ENCODE data around the gene GPR32.

Gene GPR32

DNA sequence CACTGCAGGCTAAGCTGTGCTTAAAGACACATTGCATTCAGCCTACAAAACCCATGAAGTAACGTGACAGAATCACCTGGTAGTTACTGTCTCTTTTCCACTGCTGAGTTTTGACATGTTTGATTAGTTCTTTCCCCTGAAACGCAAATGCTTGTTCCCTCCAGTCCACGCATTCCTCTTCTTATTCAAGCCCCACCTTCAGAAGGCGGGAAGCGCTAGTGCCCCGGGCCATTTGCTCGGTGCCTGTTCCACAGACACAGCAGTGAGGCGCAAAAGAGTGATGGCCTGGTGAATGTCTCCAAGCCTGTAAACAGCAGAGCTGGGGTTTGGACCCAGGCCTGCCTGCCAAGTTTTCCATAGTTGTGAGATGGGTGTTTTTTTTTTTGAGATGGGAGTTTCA lies 30.8 kb downstream of the GPR32 start:
- H3K27ac ChIP-seq (ENCODE audit: extremely low read depth, low read depth, low read length), result no peak overlapping the region
- no peak overlapping the region for H3K4me3 ChIP-seq (ENCODE audit: low read depth, low read length)
- POLR2A ChIA-PET, result interaction anchor here (5.3 kb wide), 1 partner anchor 8 kb away, joined by 85 read pairs; the partner anchor contains the start of gene ACP4
- peaks cover 38 to 74% of the 10 kb centered on the region in 2 experiments for H3K36me3 ChIP-seq (ENCODE audit: control insufficient read depth in 2 of 2, insufficient read depth in 1 of 2, low read length in 2 of 2)
- H3K9me3 ChIP-seq (ENCODE audit: control insufficient read depth, insufficient read depth, low read depth, low read length), result no peaks in the 10 kb centered on the region
- CTCF ChIA-PET, result interaction anchor here (0.6 to 6.5 kb wide), 3 partner anchors 19 to 120 kb away, joined by 3 to 52 read pairs (median 4); no protein-coding TSS in a partner anchor
- peaks cover 11% of the 10 kb centered on the region for H3K4me1 ChIP-seq (ENCODE audit: control insufficient read depth, insufficient read depth, low read length)
- TF ChIP-seq ZNF558 (tag by site-specific recombination; IDR thresholded peaks at IDR 0.05) (no peak), BCL11A (tag by site-specific recombination; IDR thresholded peaks at IDR 0.05; ENCODE audit: low read depth) (peak; percentile 47; the same call in 1 of the 2 replicates), ZNF571 (tag by site-specific recombination; IDR thresholded peaks at IDR 0.05) (no peak), ZNF221 (tag by site-specific recombination; IDR thresholded peaks at IDR 0.05; ENCODE audit: borderline replicate concordance) (no peak), ZNF302 (tag by site-specific recombination; IDR thresholded peaks at IDR 0.05; ENCODE audit: low read depth) (no peak), ZNF10 (tag by site-specific recombination; IDR thresholded peaks at IDR 0.05) (peak; percentile 80; the same call in 1 of the 2 replicates), KLF17 (tag by site-specific recombination; IDR thresholded peaks at IDR 0.05) (no peak), IKZF3 (tag by site-specific recombination; IDR thresholded peaks at IDR 0.05) (no peak), ZNF660 (tag by site-specific recombination; IDR thresholded peaks at IDR 0.05) (0 out of 2 replicates have a peak, but pooled peaks have one; percentile 19), ZNF211 (tag by site-specific recombination; IDR thresholded peaks at IDR 0.05; ENCODE audit: low read depth) (no peak), ZNF426 (tag by site-specific recombination; IDR thresholded peaks at IDR 0.05) (no peak), SP7 (tag by site-specific recombination; IDR thresholded peaks at IDR 0.05) (no peak), ZNF560 (tag by site-specific recombination; IDR thresholded peaks at IDR 0.05; ENCODE audit: borderline replicate concordance) (no peak), ZNF658 (tag by site-specific recombination; IDR thresholded peaks at IDR 0.05) (no peak), SP2 (tag by site-specific recombination; IDR thresholded peaks at IDR 0.05) (peak; percentile 38; the same call in 1 of the 2 replicates), ZNF423 (tag by site-specific recombination; IDR thresholded peaks at IDR 0.05) (no peak), ZNF621 (tag by site-specific recombination; IDR thresholded peaks at IDR 0.05) (no peak), ZNF248 (tag by site-specific recombination; IDR thresholded peaks at IDR 0.05) (no peak), EGR2 (tag by site-specific recombination; IDR thresholded peaks at IDR 0.05; ENCODE audit: low read depth) (no peak), ZBTB17 (tag by site-specific recombination; IDR thresholded peaks at IDR 0.05) (no peak; the same call in 1 of the 2 replicates), ZBTB44 (tag by site-specific recombination; IDR thresholded peaks at IDR 0.05) (peak; percentile 61; the same call in 1 of the 2 replicates), ZNF768 (tag by site-specific recombination; IDR thresholded peaks at IDR 0.05) (no peak), ZNF791 (tag by site-specific recombination; IDR thresholded peaks at IDR 0.05) (no peak), ZNF529 (tag by site-specific recombination; IDR thresholded peaks at IDR 0.05; ENCODE audit: insufficient replicate concordance) (no peak), ZEB2 (tag by site-specific recombination; IDR thresholded peaks at IDR 0.05) (peak; percentile 14; the same call in 1 of the 2 replicates), ZNF266 (tag by site-specific recombination; IDR thresholded peaks at IDR 0.05; ENCODE audit: low read depth) (no peak), ZNF530 (tag by site-specific recombination; IDR thresholded peaks at IDR 0.05; ENCODE audit: low read depth) (no peak), ZNF148 (tag by site-specific recombination; IDR thresholded peaks at IDR 0.05; ENCODE audit: borderline replicate concordance) (no peak), ZNF830 (tag by site-specific recombination; IDR thresholded peaks at IDR 0.05; ENCODE audit: low read depth) (no peak), KLF7 (tag by site-specific recombination; IDR thresholded peaks at IDR 0.05; ENCODE audit: borderline replicate concordance) (no peak), ZNF202 (tag by site-specific recombination; IDR thresholded peaks at IDR 0.05; ENCODE audit: borderline replicate concordance) (no peak), YY1 (tag by site-specific recombination; IDR thresholded peaks at IDR 0.05) (no peak), ZBTB21 (tag by site-specific recombination; IDR thresholded peaks at IDR 0.05) (no peak)
- TF ChIP-seq, protein P1, sequence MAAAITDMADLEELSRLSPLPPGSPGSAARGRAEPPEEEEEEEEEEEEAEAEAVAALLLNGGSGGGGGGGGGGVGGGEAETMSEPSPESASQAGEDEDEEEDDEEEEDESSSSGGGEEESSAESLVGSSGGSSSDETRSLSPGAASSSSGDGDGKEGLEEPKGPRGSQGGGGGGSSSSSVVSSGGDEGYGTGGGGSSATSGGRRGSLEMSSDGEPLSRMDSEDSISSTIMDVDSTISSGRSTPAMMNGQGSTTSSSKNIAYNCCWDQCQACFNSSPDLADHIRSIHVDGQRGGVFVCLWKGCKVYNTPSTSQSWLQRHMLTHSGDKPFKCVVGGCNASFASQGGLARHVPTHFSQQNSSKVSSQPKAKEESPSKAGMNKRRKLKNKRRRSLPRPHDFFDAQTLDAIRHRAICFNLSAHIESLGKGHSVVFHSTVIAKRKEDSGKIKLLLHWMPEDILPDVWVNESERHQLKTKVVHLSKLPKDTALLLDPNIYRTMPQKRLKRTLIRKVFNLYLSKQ (tag by site-specific recombination; IDR thresholded peaks at IDR 0.05; ENCODE audit: borderline replicate concordance), result no peak
